ENCODE data around the gene TXNDC16.

TXNDC16 gene

DNA sequence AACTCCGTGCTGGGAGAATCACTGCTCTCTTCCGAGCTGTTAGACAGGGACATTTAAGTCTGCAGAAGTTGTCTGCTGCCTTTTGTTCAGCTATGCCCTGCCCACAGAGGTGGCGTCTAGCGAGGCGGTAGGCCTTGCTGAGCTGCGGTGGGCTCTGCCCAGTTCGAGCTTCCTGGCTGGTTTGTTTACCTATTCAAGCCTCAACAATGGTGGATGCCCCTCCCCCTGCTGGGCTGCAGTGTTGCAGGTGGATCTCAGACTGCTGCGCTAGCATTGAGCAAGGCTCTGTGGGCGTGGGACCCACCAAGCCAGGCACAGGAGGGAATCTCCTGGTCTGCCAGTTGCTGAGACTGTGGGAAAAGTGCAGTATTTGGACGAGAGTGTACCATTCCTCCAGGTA is 44.0 kb upstream of the TXNDC16 start:
- no peaks in the 10 kb centered on the region for H3K9me3 ChIP-seq (ENCODE audit: control insufficient read depth, insufficient read depth, low read depth, low read length)
- H3K27ac ChIP-seq (ENCODE audit: extremely low read depth, low read depth, low read length), result no peak overlapping the region
- H3K36me3 ChIP-seq (ENCODE audit: control insufficient read depth in 2 of 2, insufficient read depth in 1 of 2, low read length in 2 of 2), result no peaks in the 10 kb centered on the region
- CTCF ChIA-PET, result no interaction called here
- POLR2A ChIA-PET, result no interaction called here
- no peaks in the 10 kb centered on the region for H3K4me1 ChIP-seq (ENCODE audit: control insufficient read depth, insufficient read depth, low read length)
- TF ChIP-seq, protein P1, sequence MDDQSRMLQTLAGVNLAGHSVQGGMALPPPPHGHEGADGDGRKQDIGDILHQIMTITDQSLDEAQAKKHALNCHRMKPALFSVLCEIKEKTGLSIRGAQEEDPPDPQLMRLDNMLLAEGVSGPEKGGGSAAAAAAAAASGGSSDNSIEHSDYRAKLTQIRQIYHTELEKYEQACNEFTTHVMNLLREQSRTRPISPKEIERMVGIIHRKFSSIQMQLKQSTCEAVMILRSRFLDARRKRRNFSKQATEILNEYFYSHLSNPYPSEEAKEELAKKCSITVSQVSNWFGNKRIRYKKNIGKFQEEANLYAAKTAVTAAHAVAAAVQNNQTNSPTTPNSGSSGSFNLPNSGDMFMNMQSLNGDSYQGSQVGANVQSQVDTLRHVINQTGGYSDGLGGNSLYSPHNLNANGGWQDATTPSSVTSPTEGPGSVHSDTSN (CRISPR knock-in tag; IDR thresholded peaks at IDR 0.05), result no peak
- TF ChIP-seq ZNF791 (tag by site-specific recombination; IDR thresholded peaks at IDR 0.05) (no peak), ZNF416 (tag by site-specific recombination; IDR thresholded peaks at IDR 0.05) (no peak), ZFP3 (tag by site-specific recombination; IDR thresholded peaks at IDR 0.05; ENCODE audit: low read depth) (no peak), ZNF2 (tag by site-specific recombination; IDR thresholded peaks at IDR 0.05) (no peak), ZNF350 (tag by site-specific recombination; IDR thresholded peaks at IDR 0.05) (no peak), ZBTB48 (tag by site-specific recombination; IDR thresholded peaks at IDR 0.05) (no peak), KLF7 (tag by site-specific recombination; IDR thresholded peaks at IDR 0.05; ENCODE audit: borderline replicate concordance) (no peak), ZNF10 (tag by site-specific recombination; IDR thresholded peaks at IDR 0.05) (no peak), SETDB1 (IDR thresholded peaks at IDR 0.05; ENCODE audit: insufficient read length, low read length) (no peak), ZSCAN30 (tag by site-specific recombination; IDR thresholded peaks at IDR 0.05) (no peak)
- no peak overlapping the region for H3K4me3 ChIP-seq (ENCODE audit: low read depth, low read length)

DNA sequence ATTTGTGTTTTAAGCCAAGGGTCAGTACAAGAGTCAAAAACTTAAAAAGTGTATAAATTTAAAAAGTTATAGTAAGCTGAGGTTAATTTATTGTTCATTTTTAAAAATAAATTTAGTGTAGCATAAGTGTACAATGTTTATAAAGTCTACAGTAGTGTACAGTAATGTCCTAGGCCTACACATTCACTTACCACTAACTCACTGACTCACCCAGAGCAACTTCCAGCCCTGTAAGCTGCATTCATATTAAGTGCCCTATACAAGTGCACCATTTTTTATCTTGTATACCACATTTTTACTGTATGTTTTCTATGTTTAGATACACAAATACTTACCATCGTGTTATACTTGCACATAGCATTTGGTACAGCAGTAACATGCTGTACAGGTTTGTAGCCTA is 38.0 kb upstream of the TXNDC16 start:
- ChIA-PET POLR2A (no interaction called here), CTCF (interaction anchor here (0.6 kb wide), 1 partner anchor 11 kb away, joined by 3 read pairs; no protein-coding TSS in a partner anchor)
- Histone ChIP-seq H3K4me1 (ENCODE audit: control insufficient read depth, insufficient read depth, low read length) (no peaks in the 10 kb centered on the region), H3K36me3 (ENCODE audit: control insufficient read depth in 2 of 2, insufficient read depth in 1 of 2, low read length in 2 of 2) (no peaks in the 10 kb centered on the region), H3K9me3 (ENCODE audit: control insufficient read depth, insufficient read depth, low read depth, low read length) (no peaks in the 10 kb centered on the region), H3K27ac (ENCODE audit: extremely low read depth, low read depth, low read length) (no peak overlapping the region), H3K4me3 (ENCODE audit: low read depth, low read length) (no peak overlapping the region)
- TF ChIP-seq ZNF175 (tag by site-specific recombination; IDR thresholded peaks at IDR 0.05) (no peak), ZNF629 (tag by site-specific recombination; IDR thresholded peaks at IDR 0.05) (no peak), ZNF221 (tag by site-specific recombination; IDR thresholded peaks at IDR 0.05; ENCODE audit: borderline replicate concordance) (no peak), ZNF707 (tag by site-specific recombination; IDR thresholded peaks at IDR 0.05) (no peak), ZXDB (tag by site-specific recombination; IDR thresholded peaks at IDR 0.05) (no peak), ZSCAN23 (tag by site-specific recombination; IDR thresholded peaks at IDR 0.05) (no peak), ZNF394 (tag by site-specific recombination; IDR thresholded peaks at IDR 0.05; ENCODE audit: borderline replicate concordance) (no peak), BCL11A (tag by site-specific recombination; IDR thresholded peaks at IDR 0.05; ENCODE audit: low read depth) (no peak), ZNF274 (IDR thresholded peaks at IDR 0.05; ENCODE audit: low read length) (no peak), ZNF274 (tag by site-specific recombination; IDR thresholded peaks at IDR 0.05; ENCODE audit: borderline replicate concordance) (no peak), MYNN (tag by site-specific recombination; IDR thresholded peaks at IDR 0.05; ENCODE audit: borderline replicate concordance) (no peak), ZNF132 (tag by site-specific recombination; IDR thresholded peaks at IDR 0.05; ENCODE audit: borderline replicate concordance) (no peak), ZNF561 (tag by site-specific recombination; IDR thresholded peaks at IDR 0.05; ENCODE audit: borderline replicate concordance) (no peak), ZNF776 (tag by site-specific recombination; IDR thresholded peaks at IDR 0.05; ENCODE audit: borderline replicate concordance) (no peak), MZF1 (tag by site-specific recombination; IDR thresholded peaks at IDR 0.05; ENCODE audit: borderline replicate concordance) (no peak), ZNF560 (tag by site-specific recombination; IDR thresholded peaks at IDR 0.05; ENCODE audit: borderline replicate concordance) (no peak), SP2 (tag by site-specific recombination; IDR thresholded peaks at IDR 0.05) (no peak)
- TF ChIP-seq, protein P2, sequence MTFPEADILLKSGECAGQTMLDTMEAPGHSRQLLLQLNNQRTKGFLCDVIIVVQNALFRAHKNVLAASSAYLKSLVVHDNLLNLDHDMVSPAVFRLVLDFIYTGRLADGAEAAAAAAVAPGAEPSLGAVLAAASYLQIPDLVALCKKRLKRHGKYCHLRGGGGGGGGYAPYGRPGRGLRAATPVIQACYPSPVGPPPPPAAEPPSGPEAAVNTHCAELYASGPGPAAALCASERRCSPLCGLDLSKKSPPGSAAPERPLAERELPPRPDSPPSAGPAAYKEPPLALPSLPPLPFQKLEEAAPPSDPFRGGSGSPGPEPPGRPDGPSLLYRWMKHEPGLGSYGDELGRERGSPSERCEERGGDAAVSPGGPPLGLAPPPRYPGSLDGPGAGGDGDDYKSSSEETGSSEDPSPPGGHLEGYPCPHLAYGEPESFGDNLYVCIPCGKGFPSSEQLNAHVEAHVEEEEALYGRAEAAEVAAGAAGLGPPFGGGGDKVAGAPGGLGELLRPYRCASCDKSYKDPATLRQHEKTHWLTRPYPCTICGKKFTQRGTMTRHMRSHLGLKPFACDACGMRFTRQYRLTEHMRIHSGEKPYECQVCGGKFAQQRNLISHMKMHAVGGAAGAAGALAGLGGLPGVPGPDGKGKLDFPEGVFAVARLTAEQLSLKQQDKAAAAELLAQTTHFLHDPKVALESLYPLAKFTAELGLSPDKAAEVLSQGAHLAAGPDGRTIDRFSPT (tag by site-specific recombination; IDR thresholded peaks at IDR 0.05), result no peak
- TF ChIP-seq, protein P3, sequence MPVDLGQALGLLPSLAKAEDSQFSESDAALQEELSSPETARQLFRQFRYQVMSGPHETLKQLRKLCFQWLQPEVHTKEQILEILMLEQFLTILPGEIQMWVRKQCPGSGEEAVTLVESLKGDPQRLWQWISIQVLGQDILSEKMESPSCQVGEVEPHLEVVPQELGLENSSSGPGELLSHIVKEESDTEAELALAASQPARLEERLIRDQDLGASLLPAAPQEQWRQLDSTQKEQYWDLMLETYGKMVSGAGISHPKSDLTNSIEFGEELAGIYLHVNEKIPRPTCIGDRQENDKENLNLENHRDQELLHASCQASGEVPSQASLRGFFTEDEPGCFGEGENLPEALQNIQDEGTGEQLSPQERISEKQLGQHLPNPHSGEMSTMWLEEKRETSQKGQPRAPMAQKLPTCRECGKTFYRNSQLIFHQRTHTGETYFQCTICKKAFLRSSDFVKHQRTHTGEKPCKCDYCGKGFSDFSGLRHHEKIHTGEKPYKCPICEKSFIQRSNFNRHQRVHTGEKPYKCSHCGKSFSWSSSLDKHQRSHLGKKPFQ (tag by site-specific recombination; IDR thresholded peaks at IDR 0.05), result no peak

All from HEK293 (cell line).